ENCODE results near the gene STAT5A.

STAT5A gene

DNA sequence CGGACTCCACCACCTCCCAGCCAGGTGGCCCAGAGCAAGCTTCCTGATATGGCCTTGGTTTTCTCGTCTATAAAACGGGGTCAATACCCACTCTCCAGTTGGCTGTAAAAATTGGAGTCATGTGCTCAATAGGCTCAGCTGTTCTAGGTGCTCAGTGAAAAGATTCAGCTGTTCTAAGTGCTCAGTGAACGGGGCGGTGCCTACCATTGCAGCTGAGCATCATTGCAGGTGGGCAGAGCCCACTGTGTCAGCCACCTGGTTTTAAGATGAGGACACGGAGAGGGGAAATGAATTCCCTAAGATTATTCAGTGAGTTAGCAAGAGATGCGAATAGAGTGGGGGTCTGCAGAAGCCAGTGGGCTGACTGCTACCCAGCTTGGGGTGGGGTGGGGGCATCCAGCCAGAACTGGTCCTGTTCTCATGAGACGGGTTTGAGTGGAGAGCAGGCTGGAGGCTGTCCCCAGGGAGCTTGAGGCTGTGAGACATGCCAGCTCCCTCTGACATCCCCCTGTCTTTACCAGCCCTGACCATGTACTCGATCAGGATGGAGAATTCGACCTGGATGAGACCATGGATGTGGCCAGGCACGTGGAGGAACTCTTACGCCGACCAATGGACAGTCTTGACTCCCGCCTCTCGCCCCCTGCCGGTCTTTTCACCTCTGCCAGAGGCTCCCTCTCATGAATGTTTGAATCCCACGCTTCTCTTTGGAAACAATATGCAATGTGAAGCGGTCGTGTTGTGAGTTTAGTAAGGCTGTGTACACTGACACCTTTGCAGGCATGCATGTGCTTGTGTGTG, 21.9 kb downstream of the STAT5A start:
- Histone ChIP-seq H3K36me3 (ENCODE audit: control insufficient read depth, insufficient read depth, low read length) (peaks cover 11% of the 10 kb centered on the region), H3K27me3 (ENCODE audit: control insufficient read depth, insufficient read depth, low read length) (no peaks in the 10 kb centered on the region), H3K4me3 (ENCODE audit: low read depth, low read length) (no peak overlapping the region), H3K27ac (ENCODE audit: low read depth, low read length) (no peak overlapping the region), H3K4me1 (ENCODE audit: control insufficient read depth, insufficient read depth, low read length) (peaks cover 13% of the 10 kb centered on the region), H3K9ac (ENCODE audit: low read depth, low read length) (no peak overlapping the region), H3K9me3 (ENCODE audit: control insufficient read depth, insufficient read depth, low read length) (no peaks in the 10 kb centered on the region)

GRCh38 chr17:42310787-42311215, 22.5 kb downstream of the STAT5A start:
- Histone ChIP-seq H3K9ac (ENCODE audit: low read depth, low read length) (no peak overlapping the region), H3K4me3 (ENCODE audit: low read depth, low read length) (no peak overlapping the region), H3K36me3 (ENCODE audit: control insufficient read depth, insufficient read depth, low read length) (peaks cover 17% of the 10 kb centered on the region), H3K27ac (ENCODE audit: low read depth, low read length) (no peak overlapping the region), H3K4me1 (ENCODE audit: control insufficient read depth, insufficient read depth, low read length) (peaks cover 13% of the 10 kb centered on the region), H3K9me3 (ENCODE audit: control insufficient read depth, insufficient read depth, low read length) (no peaks in the 10 kb centered on the region), H3K27me3 (ENCODE audit: control insufficient read depth, insufficient read depth, low read length) (no peaks in the 10 kb centered on the region)

GRCh38 chr17:42311240-42312034, 23.1 kb downstream of the STAT5A start:
- Histone ChIP-seq H3K4me1 (ENCODE audit: control insufficient read depth, insufficient read depth, low read length) (peaks cover 13% of the 10 kb centered on the region), H3K4me3 (ENCODE audit: low read depth, low read length) (no peak overlapping the region), H3K27me3 (ENCODE audit: control insufficient read depth, insufficient read depth, low read length) (no peaks in the 10 kb centered on the region), H3K9ac (ENCODE audit: low read depth, low read length) (no peak overlapping the region), H3K36me3 (ENCODE audit: control insufficient read depth, insufficient read depth, low read length) (peaks cover 22% of the 10 kb centered on the region), H3K27ac (ENCODE audit: low read depth, low read length) (no peak overlapping the region), H3K9me3 (ENCODE audit: control insufficient read depth, insufficient read depth, low read length) (no peaks in the 10 kb centered on the region)

- no peaks in the 10 kb centered on the region for H3K9me3 ChIP-seq (ENCODE audit: control insufficient read depth, insufficient read depth, low read length)
- H3K4me1 ChIP-seq (ENCODE audit: control insufficient read depth, insufficient read depth, low read length), result peaks cover 13% of the 10 kb centered on the region
- H3K4me3 ChIP-seq (ENCODE audit: low read depth, low read length), result 0 out of 2 replicates have a peak overlapping the region, but pooled peaks have one; percentile 26
- peak overlapping the region; percentile 11 for H3K27ac ChIP-seq (ENCODE audit: low read depth, low read length)
- no peak overlapping the region for H3K9ac ChIP-seq (ENCODE audit: low read depth, low read length)
- H3K27me3 ChIP-seq (ENCODE audit: control insufficient read depth, insufficient read depth, low read length), result no peaks in the 10 kb centered on the region
- H3K36me3 ChIP-seq (ENCODE audit: control insufficient read depth, insufficient read depth, low read length), result peaks cover 27% of the 10 kb centered on the region
These were observed 23.7 kb downstream of the STAT5A start for GRCh38 chr17:42312035-42312284.

DNA sequence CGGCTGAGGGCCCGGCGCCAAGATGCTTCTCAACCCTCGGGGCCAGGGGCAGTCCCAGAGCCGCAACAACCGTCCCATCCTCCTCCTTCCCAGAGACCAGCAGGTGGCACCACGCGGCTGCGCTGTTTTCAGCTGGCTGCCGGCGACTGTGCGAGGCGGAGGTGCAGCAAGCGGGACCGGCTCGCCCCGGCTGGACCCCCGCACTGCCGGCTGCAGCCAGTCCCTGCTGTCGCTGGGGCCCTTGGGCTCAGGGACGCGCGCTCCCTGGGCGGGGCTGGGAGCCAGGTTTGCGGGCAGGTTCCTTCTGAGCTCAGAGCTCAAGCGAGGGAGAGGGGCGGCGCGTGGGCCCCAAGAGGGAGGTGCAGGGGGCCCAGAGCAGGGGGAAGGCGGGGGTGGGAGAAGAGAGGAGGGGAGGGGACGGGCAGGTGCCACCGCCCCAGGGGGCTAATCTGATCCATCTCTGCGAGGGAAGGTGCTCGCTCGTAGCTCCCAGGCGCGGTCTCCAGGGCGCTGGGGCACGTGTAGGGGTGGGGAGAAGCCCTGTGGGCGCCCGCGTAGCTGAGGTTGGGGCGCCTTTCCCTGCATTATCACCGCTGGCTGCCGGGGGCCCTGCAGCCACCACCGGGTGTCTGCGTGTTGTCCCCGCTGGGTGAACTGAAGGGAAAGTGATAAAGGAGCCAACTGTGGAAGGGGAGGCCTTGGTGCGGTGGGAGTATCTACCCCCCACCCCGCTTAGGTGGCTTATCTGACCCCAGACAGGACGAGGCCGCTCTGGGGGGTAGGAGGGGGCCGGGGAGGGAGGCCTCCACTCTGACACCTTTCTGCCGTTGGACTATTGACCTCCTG, 24.2 kb downstream of the STAT5A start:
- peaks cover 13% of the 10 kb centered on the region for H3K4me1 ChIP-seq (ENCODE audit: control insufficient read depth, insufficient read depth, low read length)
- peak overlapping the region; percentile 26; the same call in 1 of the 2 replicates for H3K4me3 ChIP-seq (ENCODE audit: low read depth, low read length)
- H3K9me3 ChIP-seq (ENCODE audit: control insufficient read depth, insufficient read depth, low read length), result no peaks in the 10 kb centered on the region
- H3K27ac ChIP-seq (ENCODE audit: low read depth, low read length), result peak overlapping the region; percentile 11
- no peaks in the 10 kb centered on the region for H3K27me3 ChIP-seq (ENCODE audit: control insufficient read depth, insufficient read depth, low read length)
- H3K36me3 ChIP-seq (ENCODE audit: control insufficient read depth, insufficient read depth, low read length), result peaks cover 32% of the 10 kb centered on the region
- no peak overlapping the region for H3K9ac ChIP-seq (ENCODE audit: low read depth, low read length)

DNA sequence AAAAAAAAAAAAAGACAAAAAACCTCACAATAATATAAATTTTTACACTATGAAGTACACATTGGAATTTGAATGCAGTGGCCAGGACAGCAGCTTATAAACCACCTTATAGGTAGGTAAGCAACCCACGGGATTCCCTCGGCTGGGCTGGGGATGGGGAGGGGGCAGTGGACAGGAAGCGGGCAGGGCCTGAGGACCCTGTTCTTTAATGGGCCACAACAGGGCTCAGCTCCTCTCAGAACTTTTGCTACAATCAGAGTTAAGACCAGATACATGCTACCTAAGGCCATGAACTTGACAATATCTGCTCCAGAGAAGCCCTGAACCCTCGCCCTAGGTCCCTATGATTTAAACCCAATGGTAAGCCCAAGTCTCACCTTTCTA, 25.1 kb downstream of the STAT5A start:
- Histone ChIP-seq H3K9me3 (ENCODE audit: control insufficient read depth, insufficient read depth, low read length) (no peaks in the 10 kb centered on the region), H3K36me3 (ENCODE audit: control insufficient read depth, insufficient read depth, low read length) (peaks cover 41% of the 10 kb centered on the region), H3K4me3 (ENCODE audit: low read depth, low read length) (no peak overlapping the region), H3K27ac (ENCODE audit: low read depth, low read length) (no peak overlapping the region), H3K4me1 (ENCODE audit: control insufficient read depth, insufficient read depth, low read length) (peaks cover 13% of the 10 kb centered on the region), H3K27me3 (ENCODE audit: control insufficient read depth, insufficient read depth, low read length) (no peaks in the 10 kb centered on the region), H3K9ac (ENCODE audit: low read depth, low read length) (no peak overlapping the region)

DNA sequence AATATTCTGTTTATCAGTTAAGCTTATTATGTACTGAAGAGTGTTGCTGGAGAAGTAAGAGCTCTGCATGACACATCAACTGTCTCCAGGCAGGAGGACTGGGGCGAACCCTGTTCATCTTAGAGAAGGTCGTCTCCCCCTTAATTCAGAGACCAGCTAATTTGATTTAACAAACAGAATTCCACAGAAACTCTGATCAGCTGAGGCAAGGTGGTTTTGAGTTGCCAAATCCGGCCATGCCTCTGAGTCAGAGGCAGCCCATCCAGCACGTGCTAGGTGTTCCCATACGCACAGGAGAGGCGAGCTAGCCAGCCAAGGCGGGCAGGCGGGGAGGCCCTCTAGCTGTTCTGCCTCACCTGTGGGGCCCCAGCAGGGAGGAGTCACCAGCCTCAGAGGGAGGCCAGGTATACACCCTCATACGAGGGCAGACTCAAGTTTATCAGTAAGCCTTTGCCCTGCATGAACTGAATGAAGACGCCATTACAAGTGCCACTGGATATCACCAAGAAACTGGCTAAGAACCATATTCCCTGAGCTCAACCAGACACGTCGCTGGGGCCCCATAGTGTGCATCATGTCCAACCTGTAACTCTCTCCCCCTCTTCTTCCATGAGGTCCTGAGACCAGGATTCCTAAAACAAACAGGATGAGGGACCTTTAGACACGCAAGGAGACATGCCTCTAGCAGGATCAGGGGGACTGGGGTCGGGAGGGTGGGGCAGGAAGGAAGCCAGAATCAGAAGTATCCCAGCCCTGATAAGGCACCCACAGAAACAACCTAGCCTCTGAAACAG, 25.7 kb downstream of the STAT5A start:
- Histone ChIP-seq H3K27me3 (ENCODE audit: control insufficient read depth, insufficient read depth, low read length) (no peaks in the 10 kb centered on the region), H3K36me3 (ENCODE audit: control insufficient read depth, insufficient read depth, low read length) (peaks cover 46% of the 10 kb centered on the region), H3K4me3 (ENCODE audit: low read depth, low read length) (no peak overlapping the region), H3K4me1 (ENCODE audit: control insufficient read depth, insufficient read depth, low read length) (peaks cover 13% of the 10 kb centered on the region), H3K27ac (ENCODE audit: low read depth, low read length) (peak overlapping the region; percentile 18), H3K9ac (ENCODE audit: low read depth, low read length) (no peak overlapping the region), H3K9me3 (ENCODE audit: control insufficient read depth, insufficient read depth, low read length) (no peaks in the 10 kb centered on the region)

DNA sequence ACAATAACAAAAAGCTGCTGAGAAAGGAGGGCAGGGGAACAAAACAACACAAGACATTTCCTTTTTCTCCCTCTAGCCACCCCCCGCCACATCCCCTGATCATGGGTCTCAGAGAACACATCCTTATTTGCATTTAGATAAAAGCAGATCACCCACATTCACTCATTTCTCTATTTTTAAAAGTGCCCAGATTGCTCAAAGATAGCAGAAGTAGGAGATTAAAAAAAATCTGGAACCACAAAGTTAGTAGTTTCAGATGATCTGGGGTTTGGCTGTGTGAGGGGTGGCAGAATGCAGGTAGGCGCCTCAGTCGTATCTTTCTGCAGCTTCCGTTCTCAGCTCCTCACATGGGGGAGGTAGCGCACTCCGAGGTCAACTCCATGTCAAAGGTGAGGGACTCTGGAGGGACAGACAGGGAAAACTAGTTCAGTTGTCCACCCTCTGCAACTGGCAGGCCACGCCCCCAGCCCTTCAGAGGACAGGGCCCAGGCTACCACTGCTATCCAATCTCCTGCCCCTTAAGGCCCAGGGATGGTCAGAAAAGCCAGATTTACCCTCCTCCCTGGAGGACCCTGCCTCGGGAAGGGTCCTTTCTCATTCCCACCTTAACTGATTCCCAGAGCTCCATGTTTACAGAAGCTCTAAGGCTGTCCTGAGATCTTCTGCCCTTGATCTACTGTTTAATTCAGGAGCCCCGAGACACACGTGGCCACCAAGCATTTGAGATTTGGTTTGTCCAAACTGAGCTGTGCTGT, 27.3 kb downstream of the STAT5A start:
- H3K27ac ChIP-seq (ENCODE audit: low read depth, low read length), result no peak overlapping the region

GRCh38 chr17:42316755-42317154, 28.5 kb downstream of the STAT5A start:
- Histone ChIP-seq H3K36me3 (ENCODE audit: control insufficient read depth, insufficient read depth, low read length) (peaks cover 64% of the 10 kb centered on the region), H3K9ac (ENCODE audit: low read depth, low read length) (no peak overlapping the region), H3K9me3 (ENCODE audit: control insufficient read depth, insufficient read depth, low read length) (no peaks in the 10 kb centered on the region), H3K4me1 (ENCODE audit: control insufficient read depth, insufficient read depth, low read length) (peaks cover 9% of the 10 kb centered on the region), H3K27ac (ENCODE audit: low read depth, low read length) (no peak overlapping the region), H3K27me3 (ENCODE audit: control insufficient read depth, insufficient read depth, low read length) (no peaks in the 10 kb centered on the region), H3K4me3 (ENCODE audit: low read depth, low read length) (no peak overlapping the region)

More for the DNA sequence above, 27.3 kb downstream of the STAT5A start:
- Histone ChIP-seq H3K27me3 (ENCODE audit: control insufficient read depth, insufficient read depth, low read length) (no peaks in the 10 kb centered on the region), H3K9me3 (ENCODE audit: control insufficient read depth, insufficient read depth, low read length) (no peaks in the 10 kb centered on the region), H3K4me3 (ENCODE audit: low read depth, low read length) (no peak overlapping the region), H3K9ac (ENCODE audit: low read depth, low read length) (no peak overlapping the region), H3K36me3 (ENCODE audit: control insufficient read depth, insufficient read depth, low read length) (peaks cover 57% of the 10 kb centered on the region), H3K4me1 (ENCODE audit: control insufficient read depth, insufficient read depth, low read length) (peaks cover 13% of the 10 kb centered on the region)
